Hepatocyte (in vitro differentiated cells): ENCODE results near the gene CBLIF. TPM values are rescaled to one million over a fixed set of nuclear protein-coding genes. Genes with fewer than 3 reads are reported as not detected.

Experiments used
- DNase-seq: peaks from one replicate; pipeline ENCODE4 v3.0.0-alpha.2; 2016; ENCODE audit warnings: low spot score
- H2AFZ ChIP-seq: fragments of 200-600 bp; sonication (generic); 2 replicates; pipeline ENCODE4 v1.6.0; 2016; ENCODE audit warnings: antibody characterized with exemption, mild to moderate bottlenecking
- H3K27ac ChIP-seq: fragments of 200-600 bp; sonication (generic); 2 replicates; pipeline ENCODE4 v1.5.1; 2016; ENCODE audit warnings: mild to moderate bottlenecking
- H3K27me3 ChIP-seq: fragments of 200-600 bp; sonication (generic); 2 replicates; pipeline ENCODE4 v1.6.1; 2016
- H3K36me3 ChIP-seq: fragments of 200-600 bp; sonication (generic); replicated peaks from 2 replicates; pipeline ENCODE4 v1.5.1; 2016; ENCODE audit warnings: low read depth; ENCODE audit not compliant: insufficient read depth
- H3K4me1 ChIP-seq: fragments of 200-600 bp; sonication (generic); 2 replicates; pipeline ENCODE4 v1.5.1; 2016; ENCODE audit warnings: mild to moderate bottlenecking, moderate library complexity; ENCODE audit not compliant: insufficient read depth
- H3K4me2 ChIP-seq: fragments of 200-600 bp; sonication (generic); 2 replicates; pipeline ENCODE4 v1.6.0; 2016
- H3K4me3 ChIP-seq: fragments of 200-600 bp; sonication (generic); 2 replicates; pipeline ENCODE4 v1.5.1; 2016; ENCODE audit warnings: mild to moderate bottlenecking
- H3K79me2 ChIP-seq: fragments of 200-600 bp; sonication (generic); 2 replicates; pipeline ENCODE4 v1.6.0; 2017; ENCODE audit warnings: mild to moderate bottlenecking
- H3K9me2 ChIP-seq: fragments of 200-600 bp; sonication (generic); replicated peaks from 2 replicates; pipeline ENCODE4 v1.6.0; 2017; ENCODE audit warnings: mild to moderate bottlenecking; ENCODE audit not compliant: insufficient read depth
- H3K9me3 ChIP-seq: fragments of 200-600 bp; sonication (generic); 2 replicates; pipeline ENCODE4 v1.5.1; 2016; ENCODE audit warnings: low read depth, mild to moderate bottlenecking
- H4K20me1 ChIP-seq: fragments of 200-600 bp; sonication (generic); 2 replicates; pipeline ENCODE4 v1.6.0; 2016; ENCODE audit warnings: mild to moderate bottlenecking; ENCODE audit not compliant: insufficient read depth, poor library complexity, severe bottlenecking
- CTCF ChIP-seq: fragments of 200-600 bp; sonication (generic); IDR thresholded peaks from 2 replicates; pipeline ENCODE4 v1.5.1; 2016; ENCODE audit warnings: antibody characterized with exemption, mild to moderate bottlenecking; ENCODE audit not compliant: poor library complexity
- EZH2 ChIP-seq: fragments of 200-600 bp; sonication (generic); IDR thresholded peaks from 2 replicates; pipeline ENCODE4 v1.6.1; 2016; ENCODE audit warnings: antibody characterized with exemption, mild to moderate bottlenecking, borderline replicate concordance
- EZH2phosphoT487 ChIP-seq: fragments of 200-600 bp; sonication (generic); IDR thresholded peaks from one replicate; pipeline ENCODE4 v1.6.1; 2018; ENCODE audit warnings: antibody characterized with exemption, mild to moderate bottlenecking, low read depth, moderate library complexity; ENCODE audit not compliant: unreplicated experiment, severe bottlenecking
- WGBS: methylation state at CpG from one replicate; pipeline ENCODE4 v1.1.6; 2016; ENCODE audit warnings: low lambda C conversion rate; ENCODE audit errors: missing lambda C conversion rate; 5-methylcytosine and 5-hydroxymethylcytosine counted together
- polyA plus RNA-seq: library from polyadenylated mRNA; unstranded; fragments of >200 nt; fragmentation: Nextera tagmentation; extraction: Ambion mirVana; gene quantifications from 2 replicates; pipeline ENCODE4 v1.2.1, GENCODE V29; 2016
- total RNA-seq: library from RNA; depleted of rRNA; stranded (reverse); fragments of >200 nt; gene quantifications from 2 replicates; pipeline ENCODE4 v1.2.3, GENCODE V29; 2014

CBLIF gene
- total and polyA plus RNA-seq, 2 experiments from 2014 or later: 45.2 to 60.8 TPM

- Histone ChIP-seq H3K4me2 (no peak overlapping the region), H3K9me2 (no peaks in the 10 kb centered on the region), H3K27me3 (no peaks in the 10 kb centered on the region), H3K4me1 (peaks cover 26% of the 10 kb centered on the region), H2AFZ (no peak overlapping the region), H3K27ac (no peak overlapping the region), H3K9me3 (no peaks in the 10 kb centered on the region), H4K20me1 (no peaks in the 10 kb centered on the region), H3K4me3 (no peak overlapping the region), H3K36me3 (no peaks in the 10 kb centered on the region), H3K79me2 (peaks cover 73% of the 10 kb centered on the region)
- no peak for DNase-seq
- 92% methylated on average over 2 of the region's 2 CpGs for WGBS
- no peak for TF ChIP-seq CTCF
- no peak for TF ChIP-seq EZH2phosphoT487
- TF ChIP-seq EZH2: no peak
Measured at GRCh38 chr11:59782080-59782479, 63.2 kb downstream of the CBLIF start.

GRCh38 chr11:59779487-59779886 is 65.8 kb downstream of the CBLIF start:
- H3K79me2 ChIP-seq: peaks cover 61% of the 10 kb centered on the region
- H4K20me1 ChIP-seq: no peaks in the 10 kb centered on the region
- H3K36me3 ChIP-seq: no peaks in the 10 kb centered on the region
- no peak overlapping the region for H3K4me3 ChIP-seq
- TF ChIP-seq CTCF: no peak
- TF ChIP-seq EZH2: no peak
- H3K9me3 ChIP-seq: no peaks in the 10 kb centered on the region
- peaks cover 36% of the 10 kb centered on the region for H3K4me1 ChIP-seq
- peak overlapping the region; percentile 95 for H3K27ac ChIP-seq
- no peak for DNase-seq
- 78% methylated on average over 1 of the region's 1 CpG for WGBS
- no peak overlapping the region for H2AFZ ChIP-seq
- H3K4me2 ChIP-seq: no peak overlapping the region
- H3K9me2 ChIP-seq: no peaks in the 10 kb centered on the region
- no peaks in the 10 kb centered on the region for H3K27me3 ChIP-seq

Other genes starting within 250 kb of the CBLIF start
- 40.0 and 43.8 TPM in 2 replicates for gene OSBP, start 229.7 kb downstream of the CBLIF start, total RNA-seq
- gene OSBP, start 229.7 kb downstream of the CBLIF start, polyA plus RNA-seq: 28.6 and 33.0 TPM in 2 replicates
- 19.7 and 21.6 TPM in 2 replicates for gene PATL1, start 176.5 kb downstream of the CBLIF start, total RNA-seq
- 17.1 and 19.9 TPM in 2 replicates for gene PATL1, start 176.5 kb downstream of the CBLIF start, polyA plus RNA-seq
- gene OR10V1, start 131.7 kb downstream of the CBLIF start, total RNA-seq: not detected in 2 replicates
- gene OR10V1, start 131.7 kb downstream of the CBLIF start, polyA plus RNA-seq: not detected in 2 replicates
- gene STX3, start 90.1 kb downstream of the CBLIF start, total RNA-seq: 140 and 153 TPM in 2 replicates
- 65.3 and 73.1 TPM in 2 replicates for gene STX3, start 90.1 kb downstream of the CBLIF start, polyA plus RNA-seq
- 37.3 and 51.3 TPM in 2 replicates for gene MRPL16, start 34.7 kb downstream of the CBLIF start, total RNA-seq
- gene MRPL16, start 34.7 kb downstream of the CBLIF start, polyA plus RNA-seq: 59.3 and 62.0 TPM in 2 replicates
- gene TCN1, start 21.0 kb upstream of the CBLIF start, total RNA-seq: 35.6 and 54.1 TPM in 2 replicates
- 27.8 and 28.2 TPM in 2 replicates for gene TCN1, start 21.0 kb upstream of the CBLIF start, polyA plus RNA-seq
- gene OOSP3, start 33.3 kb upstream of the CBLIF start, total RNA-seq: not detected in 2 replicates
- gene OOSP3, start 33.3 kb upstream of the CBLIF start, polyA plus RNA-seq: 0.24 TPM in 1 of 2 replicates, not detected in the other
- gene OOSP1, start 92.9 kb upstream of the CBLIF start, total RNA-seq: not detected in 2 replicates
- gene OOSP1, start 92.9 kb upstream of the CBLIF start, polyA plus RNA-seq: not detected in 2 replicates
- gene OOSP4A, start 118.5 kb upstream of the CBLIF start, total RNA-seq: not detected in 2 replicates
- gene OOSP4A, start 118.5 kb upstream of the CBLIF start, polyA plus RNA-seq: not detected in 2 replicates
- not detected in 2 replicates for gene OOSP4B, start 171.7 kb upstream of the CBLIF start, total RNA-seq
- gene OOSP4B, start 171.7 kb upstream of the CBLIF start, polyA plus RNA-seq: not detected in 2 replicates
- not detected in 2 replicates for gene OOSP2, start 194.9 kb upstream of the CBLIF start, total RNA-seq
- gene OOSP2, start 194.9 kb upstream of the CBLIF start, polyA plus RNA-seq: not detected in 2 replicates
- not detected in 2 replicates for gene MS4A3, start 211.2 kb upstream of the CBLIF start, total RNA-seq
- not detected in 2 replicates for gene MS4A3, start 211.2 kb upstream of the CBLIF start, polyA plus RNA-seq
- gene MS4A2, start 243.2 kb upstream of the CBLIF start, total RNA-seq: not detected in 2 replicates
- gene MS4A2, start 243.2 kb upstream of the CBLIF start, polyA plus RNA-seq: not detected in 2 replicates